GM04504 (cell line): Measurements from ENCODE around the gene TIRAP.

Experiments used
- DNase-seq: peaks from one replicate; pipeline ENCODE4 v3.0.0-alpha.2; 2012; ENCODE audit warnings: low read depth

TIRAP gene

GRCh38 chr11:126322996-126323395, 40.1 kb downstream of the TIRAP start:
- DNase-seq, result no peak

- no peak for DNase-seq
These were observed 44.5 kb downstream of the TIRAP start for GRCh38 chr11:126327281-126328000.

- DNase-seq, result no peak
These were observed 45.1 kb downstream of the TIRAP start for GRCh38 chr11:126328001-126328390.

GRCh38 chr11:126328444-126328843, 45.6 kb downstream of the TIRAP start:
- DNase-seq, result no peak

- no peak for DNase-seq
These were observed 46.2 kb downstream of the TIRAP start for GRCh38 chr11:126328938-126329643.

GRCh38 chr11:126329644-126330211, 46.8 kb downstream of the TIRAP start:
- no peak for DNase-seq

- DNase-seq, result no peak
These were observed 48.4 kb downstream of the TIRAP start for GRCh38 chr11:126331286-126331685.

GRCh38 chr11:126332221-126332711, 49.4 kb downstream of the TIRAP start:
- peak; percentile 90 for DNase-seq

- no peak for DNase-seq
These were observed 50.2 kb downstream of the TIRAP start for GRCh38 chr11:126333142-126333541.

GRCh38 chr11:126334659-126335462, 52.0 kb downstream of the TIRAP start:
- DNase-seq, result no peak

- DNase-seq, result no peak
These were observed 52.5 kb downstream of the TIRAP start for GRCh38 chr11:126335463-126335760.

GRCh38 chr11:126336138-126336541, 53.2 kb downstream of the TIRAP start:
- no peak for DNase-seq

- DNase-seq, result no peak
These were observed 53.8 kb downstream of the TIRAP start for GRCh38 chr11:126336671-126337101.

- no peak for DNase-seq
These were observed 54.2 kb downstream of the TIRAP start for GRCh38 chr11:126337126-126337473.

- DNase-seq, result no peak
These were observed 54.8 kb downstream of the TIRAP start for GRCh38 chr11:126337474-126338241.

- DNase-seq, result no peak
These were observed 55.6 kb downstream of the TIRAP start for GRCh38 chr11:126338346-126339055.

GRCh38 chr11:126339073-126339862, 56.4 kb downstream of the TIRAP start:
- DNase-seq, result no peak

- DNase-seq, result no peak
These were observed 57.1 kb downstream of the TIRAP start for GRCh38 chr11:126339863-126340434.

GRCh38 chr11:126340960-126341606, 58.2 kb downstream of the TIRAP start:
- DNase-seq, result no peak
